GM19193 (cell line): ENCODE measurements around the gene TMEM178B.

ENCODE experiments used
- POLR2A ChIP-seq: IDR thresholded peaks from 4 replicates; pipeline ENCODE4 v1.6.1; 2011; ENCODE audit not compliant: insufficient read depth, insufficient read length; ENCODE audit errors: extremely low read depth

The TMEM178B gene

GRCh38 chr7:141317033-141317585 is 243.2 kb downstream of the TMEM178B start:
- TF ChIP-seq POLR2A = no peak

DNA sequence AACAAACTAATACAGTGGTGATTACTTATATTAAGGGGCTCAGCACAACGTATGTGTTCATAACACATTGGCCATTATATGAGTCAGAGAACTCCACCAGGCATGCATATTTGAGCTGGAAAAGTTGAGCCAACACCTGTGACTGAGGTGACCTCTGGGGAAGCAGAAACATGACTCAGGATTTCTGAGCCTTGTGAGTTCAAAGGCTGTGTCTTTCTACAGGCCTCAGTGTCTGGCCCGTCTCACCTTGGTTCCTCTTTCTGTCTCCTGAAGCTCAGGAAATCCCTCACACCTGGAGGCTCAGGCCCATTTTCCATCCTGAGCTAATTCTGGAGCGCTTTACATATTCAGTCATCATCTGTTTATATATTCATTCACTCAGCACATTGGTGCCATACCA is 246.4 kb downstream of the TMEM178B start:
- no peak for TF ChIP-seq POLR2A

- TF ChIP-seq POLR2A = no peak
These were observed 248.5 kb downstream of the TMEM178B start for GRCh38 chr7:141322383-141322782.

DNA sequence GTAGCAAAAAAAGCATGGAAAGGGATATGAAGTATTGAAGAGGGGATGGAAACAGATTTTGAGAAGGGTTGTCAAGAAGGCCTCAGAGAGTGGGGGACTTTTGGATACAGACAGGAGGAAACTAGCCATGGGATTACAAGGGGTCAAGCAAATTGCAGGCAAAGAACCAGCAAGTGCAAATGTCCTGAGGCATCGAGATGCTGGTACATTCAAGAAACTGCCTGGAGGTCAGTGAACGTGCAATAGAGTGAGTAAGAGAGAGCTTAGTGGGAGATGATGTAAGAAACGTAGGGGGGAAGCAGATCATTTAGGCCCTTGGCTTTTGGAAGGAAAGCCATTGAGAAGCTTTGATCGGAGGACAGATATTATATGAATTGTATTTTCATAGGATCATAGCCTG is 250.0 kb downstream of the TMEM178B start:
- no peak for TF ChIP-seq POLR2A

DNA sequence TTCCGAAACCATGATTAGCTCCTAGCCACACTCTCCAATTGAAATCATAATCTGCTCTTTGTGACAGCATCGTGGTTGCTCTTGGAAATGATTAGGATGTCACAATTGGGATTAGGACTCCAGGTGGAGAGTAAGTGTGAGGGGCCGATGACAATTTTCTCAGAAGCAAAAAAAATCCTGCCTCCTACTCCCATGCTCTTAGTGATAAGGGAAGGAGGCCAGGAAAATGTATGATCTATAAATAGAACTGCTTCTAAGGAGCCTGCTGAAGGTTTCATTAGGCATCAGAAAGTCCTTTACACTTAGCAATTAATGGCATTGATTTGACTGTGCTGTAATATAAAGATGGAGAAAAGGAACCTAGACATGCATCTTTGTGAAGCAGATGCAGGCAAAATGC is 251.0 kb downstream of the TMEM178B start:
- TF ChIP-seq POLR2A = no peak

GRCh38 chr7:141325275-141325674 is 251.4 kb downstream of the TMEM178B start:
- no peak for TF ChIP-seq POLR2A

- no peak for TF ChIP-seq POLR2A
These were observed 254.4 kb downstream of the TMEM178B start for GRCh38 chr7:141328290-141328689.

- TF ChIP-seq POLR2A = no peak
These were observed 259.6 kb downstream of the TMEM178B start for GRCh38 chr7:141333459-141333858.

DNA sequence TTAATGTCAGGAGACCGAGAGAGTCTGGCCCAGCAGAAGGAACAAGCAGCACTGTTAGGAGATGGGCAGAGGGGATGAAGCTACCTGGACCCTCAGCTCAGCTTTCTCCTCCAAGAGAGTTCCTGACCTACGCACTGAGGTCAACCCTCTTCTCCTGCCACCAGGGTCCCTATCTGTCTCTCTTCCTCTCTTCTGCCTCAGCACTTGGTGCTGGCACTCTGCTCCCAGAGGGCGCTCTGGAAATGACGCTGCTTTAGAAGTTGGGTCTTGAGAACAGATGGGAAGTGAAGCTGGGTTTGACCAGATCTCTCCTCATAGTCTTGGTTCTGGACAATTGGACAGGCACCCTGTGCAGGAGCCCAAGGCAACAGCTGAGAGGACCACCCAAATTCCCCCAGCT is 261.3 kb downstream of the TMEM178B start:
- TF ChIP-seq POLR2A = no peak

GRCh38 chr7:141339603-141340002 is 265.7 kb downstream of the TMEM178B start:
- no peak for TF ChIP-seq POLR2A

DNA sequence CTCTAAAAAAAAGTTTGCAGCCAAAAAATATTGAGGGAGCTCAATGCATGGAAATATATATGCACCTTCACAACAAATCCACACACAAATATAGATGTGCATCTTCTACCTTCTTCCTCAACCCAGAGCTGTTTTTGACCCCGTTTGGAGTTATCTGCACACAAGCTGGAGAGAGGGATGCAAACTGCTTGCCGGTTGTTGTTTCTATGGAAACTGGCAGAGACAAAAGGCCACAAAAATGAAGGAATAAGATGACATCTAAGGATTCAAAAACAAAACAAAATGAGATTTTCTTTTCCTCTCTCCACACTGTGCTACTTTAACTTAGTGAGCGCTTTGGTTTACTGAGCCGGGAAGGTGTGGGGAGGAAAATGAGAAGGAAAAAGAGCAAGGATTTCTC is 267.1 kb downstream of the TMEM178B start:
- TF ChIP-seq POLR2A = no peak

DNA sequence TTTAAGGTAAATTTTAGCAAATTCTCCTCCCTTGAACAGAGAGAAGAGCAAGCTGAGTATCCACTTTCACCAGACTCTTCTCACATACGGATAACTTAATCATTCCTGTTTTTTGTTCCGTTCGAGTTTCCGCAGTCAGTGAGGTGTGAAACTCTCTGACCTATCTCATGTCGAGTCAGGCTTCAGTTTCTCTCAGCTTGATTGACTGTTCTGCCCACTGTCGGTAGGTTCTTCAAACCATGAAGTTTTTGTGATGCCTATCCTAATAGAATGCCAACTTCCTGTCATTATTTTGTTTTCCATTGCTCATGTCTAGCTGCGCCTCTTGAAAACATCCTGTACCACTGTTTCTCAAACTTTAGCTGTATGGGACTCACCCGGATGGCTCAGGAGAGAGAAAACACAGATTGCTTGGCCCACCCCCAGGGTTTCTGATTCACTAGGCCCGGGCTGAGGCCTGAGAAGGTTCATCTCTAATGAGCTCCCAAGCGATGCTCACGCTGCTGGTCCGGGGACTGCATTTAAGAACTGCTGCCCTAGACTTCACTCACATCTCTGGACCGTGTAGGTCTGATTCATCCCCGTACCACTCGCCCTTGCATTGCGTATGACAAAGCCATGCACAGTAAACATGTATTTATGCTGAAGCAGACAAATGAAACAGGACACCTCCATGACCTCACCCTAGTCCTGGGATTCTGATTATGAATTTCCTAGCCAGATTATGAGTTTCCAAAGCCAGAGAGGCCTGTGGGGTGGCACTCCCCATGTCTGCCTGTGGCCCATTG is 269.0 kb downstream of the TMEM178B start:
- TF ChIP-seq POLR2A = no peak

GRCh38 chr7:141344153-141344935 is 270.5 kb downstream of the TMEM178B start:
- no peak for TF ChIP-seq POLR2A

GRCh38 chr7:141348728-141349127 is 274.9 kb downstream of the TMEM178B start:
- no peak for TF ChIP-seq POLR2A

DNA sequence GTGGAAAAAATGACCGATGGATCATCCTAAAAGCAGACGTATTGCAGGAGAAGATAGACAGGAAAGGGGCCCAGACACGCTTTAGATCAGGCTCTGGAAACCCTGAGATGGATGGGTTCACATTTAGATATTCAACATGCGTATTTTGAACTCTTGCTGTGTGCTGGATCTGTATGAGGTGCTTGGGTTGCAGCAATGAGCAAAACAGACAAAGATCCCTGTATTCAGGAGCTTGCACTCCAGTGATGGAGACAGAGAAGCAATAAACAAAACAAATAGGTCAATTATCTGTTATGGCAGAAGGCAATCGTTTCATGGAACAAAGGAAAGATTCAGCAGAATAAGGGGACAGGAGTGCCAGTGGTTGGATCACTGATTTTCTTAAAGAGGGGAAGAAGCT is 275.5 kb downstream of the TMEM178B start:
- no peak for TF ChIP-seq POLR2A

DNA sequence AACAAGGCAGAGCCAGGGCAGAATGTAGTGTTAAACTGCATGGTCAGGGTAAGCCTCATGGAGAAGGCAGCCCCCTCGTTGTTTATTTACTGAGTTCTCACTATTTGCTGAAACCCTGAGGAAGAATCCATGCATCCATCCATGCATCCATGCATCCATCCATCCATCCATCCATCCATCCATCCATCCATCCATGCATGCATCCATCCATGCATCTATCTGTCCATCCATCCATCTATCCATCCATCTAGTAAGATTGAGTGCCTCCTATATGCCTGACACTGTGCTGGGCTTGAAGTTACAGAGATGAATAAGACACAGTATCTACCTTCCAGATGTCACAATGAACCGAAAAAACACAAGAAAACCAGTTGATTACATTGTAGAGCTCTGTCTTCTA is 275.9 kb downstream of the TMEM178B start:
- TF ChIP-seq POLR2A = no peak
